Measurements from ENCODE around the gene MGAT5.

Gene MGAT5

DNA sequence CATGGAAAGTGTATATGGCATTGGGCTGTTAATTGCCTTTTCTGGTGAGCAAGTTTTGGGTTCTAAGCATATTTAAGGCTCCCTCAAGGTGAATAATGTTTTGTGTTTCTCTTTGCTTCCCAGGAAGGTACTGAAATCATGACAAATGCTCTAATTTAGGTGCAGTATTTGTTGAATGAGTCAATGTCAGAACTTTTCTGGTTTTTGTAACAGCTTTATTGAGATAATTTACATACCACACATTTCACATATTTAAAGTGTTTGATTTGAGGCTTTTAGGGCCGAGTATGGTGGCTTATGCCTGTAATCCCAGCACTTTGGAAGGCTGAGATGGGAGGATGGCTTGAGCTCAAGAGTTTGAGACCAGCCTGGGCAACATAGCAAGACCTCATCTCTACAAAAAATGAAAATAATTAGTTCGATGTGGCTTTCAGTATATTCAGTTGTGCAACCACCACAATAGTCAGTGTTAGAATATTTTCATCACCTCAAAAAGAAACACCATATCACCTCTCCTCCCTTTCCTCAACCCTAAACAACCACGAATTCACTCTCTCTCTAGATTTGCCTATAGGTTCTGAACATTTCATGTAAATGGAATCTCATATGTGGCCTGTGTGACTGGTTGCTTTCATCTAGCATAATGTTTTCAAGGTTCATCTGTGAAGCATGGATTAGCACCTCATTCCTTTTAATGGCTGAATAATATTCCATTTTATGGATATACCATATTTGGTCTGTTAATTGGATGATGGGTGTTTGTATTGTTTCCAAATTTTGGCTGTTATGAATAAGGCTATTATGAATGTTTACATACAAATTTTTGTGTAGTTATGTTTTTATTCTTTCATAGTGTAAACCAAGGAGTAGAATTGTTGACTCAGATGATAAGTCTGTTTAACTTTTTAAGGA is 54.9 kb downstream of the MGAT5 start:
- DNase-seq = no peak

- no peak for DNase-seq
Observed at GRCh38 chr2:134310107-134311079, 56.5 kb downstream of the MGAT5 start.

DNA sequence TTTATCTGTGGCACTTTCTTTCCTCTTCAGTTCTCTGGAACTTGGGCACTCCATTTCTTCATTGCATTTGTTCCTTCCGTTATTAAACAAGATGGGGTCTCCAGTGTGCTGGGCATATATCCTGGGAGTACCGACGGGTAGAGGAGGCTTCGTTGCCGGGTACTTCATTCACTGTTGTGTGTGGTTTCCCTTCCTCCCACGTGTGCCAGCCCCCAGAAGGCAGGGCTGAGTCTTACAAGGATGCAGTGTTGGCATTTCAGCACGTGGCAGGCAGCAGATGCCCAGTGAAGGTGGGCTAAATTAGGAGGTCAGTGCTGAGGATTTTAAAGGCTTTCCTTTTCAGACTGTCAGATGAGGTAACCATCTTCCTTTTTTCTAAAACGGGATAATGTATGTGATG is 58.6 kb downstream of the MGAT5 start:
- DNase-seq = no peak

DNA sequence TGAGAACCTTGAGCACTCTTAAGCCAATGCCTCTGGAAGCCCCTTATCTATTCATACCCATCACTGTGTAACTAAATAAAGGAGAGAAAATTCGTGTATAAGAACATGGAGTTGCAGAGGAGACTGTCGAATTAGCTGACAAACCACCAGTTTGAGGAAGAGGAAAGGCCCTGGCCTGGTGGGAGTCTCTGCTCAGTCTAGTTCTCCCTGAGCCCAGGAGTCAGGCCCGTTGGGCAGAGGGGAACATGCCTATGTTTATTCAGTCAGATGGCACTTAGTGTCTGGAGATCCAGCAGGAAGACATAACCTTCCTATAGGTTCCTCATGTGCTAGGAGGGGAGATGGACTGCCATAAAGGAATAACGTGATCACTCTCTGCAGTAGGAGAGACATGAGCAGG is 60.3 kb downstream of the MGAT5 start:
- DNase-seq = no peak

- DNase-seq = no peak
Observed at GRCh38 chr2:134314681-134315368, 61.0 kb downstream of the MGAT5 start.

GRCh38 chr2:134315471-134315870 is 61.6 kb downstream of the MGAT5 start:
- DNase-seq = no peak

DNA sequence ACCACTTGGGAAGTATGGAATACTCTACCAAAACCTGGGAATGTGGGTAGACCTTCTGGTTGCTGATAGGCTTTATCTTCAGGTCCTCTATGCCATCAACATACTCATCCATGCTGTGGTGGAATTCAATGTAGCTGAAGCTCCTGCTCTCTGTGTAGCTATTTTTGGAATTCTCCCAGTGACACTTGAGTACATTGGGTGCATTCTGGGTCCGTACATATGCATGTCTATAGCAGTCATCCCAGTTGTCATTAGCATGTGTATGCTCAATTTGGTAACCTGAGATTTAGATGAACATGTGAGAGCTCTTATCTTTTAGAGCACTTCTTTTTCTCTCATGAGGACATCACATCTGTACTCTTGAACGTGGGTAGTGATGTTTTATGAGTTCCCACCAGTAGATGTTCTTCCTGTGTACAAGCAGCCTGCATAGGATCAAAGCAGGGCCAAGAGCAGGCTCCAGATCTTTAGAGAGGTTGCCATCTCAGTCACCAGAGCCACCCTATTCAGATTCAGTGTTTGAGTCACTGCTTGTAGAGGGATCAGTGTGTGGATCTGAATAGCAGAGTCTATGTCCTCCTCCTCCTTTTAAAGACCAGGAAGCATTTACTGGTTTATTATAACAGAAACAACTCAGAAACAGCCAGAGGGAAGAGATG is 65.9 kb downstream of the MGAT5 start:
- no peak for DNase-seq

- DNase-seq = no peak
Observed at GRCh38 chr2:134320930-134321329, 67.1 kb downstream of the MGAT5 start.

DNA sequence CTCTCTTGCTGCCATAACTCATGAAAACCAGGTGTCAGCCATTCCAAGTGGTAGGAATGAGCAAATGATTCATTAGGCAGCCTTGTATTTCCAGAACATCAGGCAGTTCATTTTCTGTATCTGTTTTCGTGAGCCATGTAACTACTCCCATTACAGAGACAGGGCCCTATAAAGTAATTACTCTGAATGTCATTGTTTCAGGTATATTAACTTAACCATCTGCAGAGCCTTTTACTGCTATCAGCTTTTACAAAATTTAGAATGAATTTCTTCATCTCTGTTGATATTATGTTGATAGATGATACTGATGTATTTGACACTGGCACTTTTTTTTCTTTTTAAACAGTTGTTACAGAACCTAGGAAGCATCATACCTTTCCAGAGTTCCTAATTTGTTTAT is 69.9 kb downstream of the MGAT5 start:
- DNase-seq = no peak

- no peak for DNase-seq
Observed at GRCh38 chr2:134324430-134324829, 70.6 kb downstream of the MGAT5 start.

DNA sequence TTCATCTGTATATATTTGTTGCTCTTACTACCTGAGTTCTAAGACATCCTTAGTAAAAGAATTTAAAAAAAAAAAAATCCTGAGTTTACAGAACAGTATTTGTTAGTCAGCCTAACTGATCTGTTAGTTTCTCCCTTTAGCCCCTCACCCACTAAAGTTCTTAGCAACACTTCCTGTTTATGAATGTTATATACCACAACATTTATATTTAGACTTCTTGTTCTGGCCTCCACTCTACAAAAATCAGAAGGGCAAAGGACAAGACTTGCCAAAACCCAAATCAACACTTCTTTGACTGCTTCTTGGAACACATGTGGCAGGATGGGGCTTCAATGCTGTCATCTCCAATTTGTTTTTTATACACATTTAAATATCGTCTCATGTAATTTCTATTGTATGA is 71.1 kb downstream of the MGAT5 start:
- no peak for DNase-seq

DNA sequence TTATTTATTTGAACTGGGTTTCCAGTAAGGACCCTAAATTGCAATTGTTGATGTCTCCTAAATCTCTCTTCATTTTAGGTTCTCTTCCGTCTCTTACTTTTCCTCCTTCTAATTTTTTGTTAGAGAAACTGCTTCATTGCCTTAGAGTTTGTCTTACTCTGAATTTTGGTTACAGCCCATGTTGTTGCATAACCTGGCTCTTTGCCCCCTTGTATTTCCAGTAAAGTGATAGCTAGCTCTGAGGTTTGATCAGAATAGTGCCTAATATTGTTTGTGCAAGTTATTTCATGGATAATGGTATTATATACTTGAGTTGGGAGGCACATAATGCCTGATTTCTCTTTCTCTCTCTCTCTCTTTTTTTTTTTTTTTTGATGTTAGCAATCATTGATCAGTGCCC is 71.8 kb downstream of the MGAT5 start:
- DNase-seq = no peak

- no peak for DNase-seq
Observed at GRCh38 chr2:134327367-134327766, 73.5 kb downstream of the MGAT5 start.

DNA sequence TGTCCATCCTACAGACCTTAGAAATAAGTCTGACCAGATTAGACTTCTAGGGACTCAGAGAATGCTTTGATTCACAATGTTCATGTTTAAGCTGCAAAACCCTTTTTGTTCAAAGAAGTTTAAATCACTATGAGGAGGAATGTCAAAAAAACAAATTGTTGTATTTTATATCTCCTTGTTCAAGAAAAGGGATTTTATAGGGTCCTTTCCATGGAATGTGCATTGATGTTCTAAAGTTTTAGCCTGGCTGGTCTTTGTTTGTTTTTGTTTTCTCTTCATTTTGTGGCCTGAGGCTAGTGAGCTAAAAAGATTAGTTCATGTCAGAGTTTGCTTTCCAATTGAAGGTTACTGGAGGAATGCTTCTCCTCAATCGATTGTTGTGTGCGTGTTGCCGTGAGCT is 77.2 kb downstream of the MGAT5 start:
- DNase-seq = no peak

DNA sequence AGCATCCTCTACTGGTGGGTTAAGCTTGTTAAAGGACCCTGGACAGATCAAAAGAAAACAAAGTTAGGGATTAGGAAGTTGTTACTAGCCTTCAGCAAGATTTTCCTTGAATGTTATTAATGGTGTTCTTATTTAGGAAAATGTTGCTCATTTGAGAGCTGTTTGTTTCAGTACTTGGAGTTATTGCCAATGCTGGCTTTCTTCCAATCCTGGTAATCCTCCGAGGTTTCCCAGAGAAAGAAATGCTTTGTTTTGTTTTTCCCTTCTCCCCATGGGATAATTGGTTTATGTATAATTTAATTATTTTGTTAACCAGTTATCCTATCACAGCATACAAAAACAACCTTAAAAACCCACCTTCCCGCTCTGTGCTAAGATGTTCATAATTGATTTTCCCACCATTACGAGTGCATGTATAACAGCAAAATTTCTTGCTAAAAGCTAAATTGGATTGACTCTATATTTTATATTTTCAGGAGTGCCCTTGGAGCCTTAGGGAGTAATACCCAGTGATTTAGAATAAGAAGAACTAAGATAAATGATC is 79.8 kb downstream of the MGAT5 start:
- DNase-seq = no peak

DNA sequence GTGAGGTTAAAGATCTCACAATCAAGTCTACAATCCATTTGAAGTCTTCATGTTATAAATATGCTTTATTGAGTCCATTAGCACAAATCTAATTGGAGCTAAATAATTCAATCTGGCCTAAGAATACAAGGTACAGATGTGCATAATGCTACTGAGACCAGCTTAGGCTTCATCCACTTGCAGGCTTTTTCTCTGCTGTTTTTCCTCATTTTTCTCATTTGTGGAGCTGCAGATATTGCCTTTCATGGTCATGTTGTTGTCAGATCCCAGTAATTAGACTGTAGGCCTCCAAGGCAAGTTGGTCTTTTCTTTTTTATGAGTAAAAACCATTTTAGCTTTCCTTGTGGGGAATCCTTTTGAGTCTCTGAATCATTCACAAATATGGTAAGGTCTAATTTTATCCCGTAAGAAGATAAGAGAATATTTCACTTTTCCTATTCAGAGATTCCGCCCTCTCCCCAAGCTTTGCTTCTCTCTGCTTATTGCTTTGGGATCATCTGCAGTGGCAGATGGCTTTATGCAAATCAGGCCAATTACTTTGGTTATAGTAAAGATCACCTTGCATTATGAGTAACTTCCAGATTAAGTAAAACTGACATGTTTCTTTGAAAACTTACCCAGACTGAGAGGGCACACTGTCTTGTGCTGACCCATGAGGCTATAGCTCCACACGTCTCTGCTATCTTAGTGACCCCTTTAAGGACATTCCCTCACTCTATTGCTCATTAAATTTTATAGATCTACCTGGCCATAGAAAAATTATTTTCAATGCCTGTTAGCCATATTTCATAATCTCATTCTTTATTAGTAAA is 80.9 kb downstream of the MGAT5 start:
- no peak for DNase-seq

DNA sequence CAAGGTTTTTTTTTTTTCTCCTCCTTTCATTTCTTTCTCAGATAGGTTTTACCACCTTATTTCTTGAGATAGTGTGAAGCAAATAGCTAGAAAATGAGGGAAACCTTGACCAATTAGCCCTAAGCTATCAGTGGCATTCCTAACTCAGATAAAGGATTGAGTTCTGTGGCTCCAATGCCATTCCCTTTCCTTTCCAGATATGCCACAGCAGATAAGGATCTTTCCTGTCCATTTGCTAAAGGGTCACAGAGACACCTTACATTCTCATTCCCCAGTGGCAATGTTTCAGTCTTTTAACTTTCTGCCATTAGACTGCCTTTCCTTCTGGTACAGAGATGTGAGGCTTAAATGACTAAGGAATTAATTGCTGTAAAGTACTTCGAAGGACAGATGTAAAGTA is 81.7 kb downstream of the MGAT5 start:
- DNase-seq = no peak

- no peak for DNase-seq
Observed at GRCh38 chr2:134336352-134336751, 82.5 kb downstream of the MGAT5 start.

DNA sequence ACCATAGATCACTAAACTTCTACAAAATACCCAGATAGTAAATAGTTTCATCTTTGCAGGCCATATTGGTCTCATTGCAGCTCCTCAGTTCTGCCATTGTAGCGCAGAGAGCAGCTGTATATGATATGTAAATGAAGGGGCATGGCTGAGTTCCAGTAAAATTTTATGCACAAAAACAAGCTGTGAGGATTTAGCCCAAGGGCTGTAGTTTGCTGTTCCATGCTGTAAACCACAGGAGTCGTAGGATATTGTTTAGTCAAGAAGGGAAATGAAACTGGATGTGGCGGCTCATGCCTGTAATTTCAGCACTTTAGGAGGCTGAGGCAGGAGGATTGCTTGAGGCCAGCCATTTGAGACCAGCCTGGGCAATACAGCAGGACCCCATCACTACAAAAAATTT is 83.0 kb downstream of the MGAT5 start:
- no peak for DNase-seq

DNA sequence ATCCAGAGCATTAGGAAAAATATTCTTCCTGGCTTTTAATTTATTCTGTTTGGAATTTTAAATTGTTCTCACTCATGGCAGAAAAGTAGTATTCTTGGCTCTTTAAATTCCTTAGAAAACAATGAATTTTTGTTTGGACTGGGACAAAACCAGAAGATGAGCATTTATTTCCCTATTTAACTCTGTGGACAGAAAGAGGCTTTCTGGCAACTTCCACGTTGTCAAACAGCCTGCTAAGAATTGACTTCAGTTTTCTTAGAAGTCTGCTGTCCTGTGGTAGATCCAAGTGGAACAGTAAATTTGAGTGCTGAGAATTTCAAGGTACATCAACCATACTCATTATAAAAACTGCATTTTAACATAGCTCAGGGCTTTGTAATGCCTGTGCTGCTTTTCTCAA is 83.8 kb downstream of the MGAT5 start:
- no peak for DNase-seq

DNA sequence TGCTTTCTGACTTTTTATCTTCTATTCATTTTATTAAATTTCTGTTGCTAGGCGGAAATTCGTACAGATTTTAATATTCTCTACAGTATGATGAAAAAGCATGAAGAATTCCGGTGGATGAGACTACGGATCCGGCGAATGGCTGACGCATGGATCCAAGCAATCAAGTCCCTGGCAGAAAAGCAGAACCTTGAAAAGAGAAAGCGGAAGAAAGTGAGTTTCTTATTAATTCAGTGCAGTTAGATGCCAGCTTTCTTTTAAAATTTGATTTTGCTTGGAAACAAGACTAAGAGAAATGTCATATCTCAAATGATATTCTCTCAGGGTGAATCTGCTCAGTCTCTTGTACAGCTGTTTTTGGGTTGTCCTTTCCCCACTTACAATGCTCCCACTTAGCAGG is 84.3 kb downstream of the MGAT5 start:
- no peak for DNase-seq

DNA sequence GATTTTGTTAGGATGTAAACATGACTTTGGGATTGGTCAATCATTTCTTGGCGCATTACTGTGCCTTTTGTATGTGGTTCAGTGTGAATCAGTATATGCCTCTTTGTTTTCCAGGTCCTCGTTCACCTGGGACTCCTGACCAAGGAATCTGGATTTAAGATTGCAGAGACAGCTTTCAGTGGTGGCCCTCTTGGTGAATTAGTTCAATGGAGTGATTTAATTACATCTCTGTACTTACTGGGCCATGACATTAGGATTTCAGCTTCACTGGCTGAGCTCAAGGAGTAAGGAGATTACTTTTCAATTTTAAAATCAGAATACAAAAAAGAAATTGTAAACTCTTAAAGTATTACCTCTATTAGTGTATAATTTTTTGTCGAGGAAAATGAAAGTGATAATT is 87.6 kb downstream of the MGAT5 start:
- no peak for DNase-seq

Measured in activated naive CD4-positive, alpha-beta T cell treated with anti-CD3 and anti-CD28 coated beads, Interleukin-2, amount 50 U/mL, for 16 hours (primary cell).